SH-SY5Y (cell line): ENCODE measurements around the gene SLX9.

Source experiments
- GATA2 ChIP-seq: IDR thresholded peaks from 2 replicates; pipeline ENCODE4 v1.6.1; 2011; ENCODE audit warnings: mild to moderate bottlenecking, low read depth, low read length
- GATA3 ChIP-seq: IDR thresholded peaks from 2 replicates; pipeline ENCODE4 v1.6.1; 2011; ENCODE audit warnings: low read depth, mild to moderate bottlenecking, low read length, moderate library complexity

DNA sequence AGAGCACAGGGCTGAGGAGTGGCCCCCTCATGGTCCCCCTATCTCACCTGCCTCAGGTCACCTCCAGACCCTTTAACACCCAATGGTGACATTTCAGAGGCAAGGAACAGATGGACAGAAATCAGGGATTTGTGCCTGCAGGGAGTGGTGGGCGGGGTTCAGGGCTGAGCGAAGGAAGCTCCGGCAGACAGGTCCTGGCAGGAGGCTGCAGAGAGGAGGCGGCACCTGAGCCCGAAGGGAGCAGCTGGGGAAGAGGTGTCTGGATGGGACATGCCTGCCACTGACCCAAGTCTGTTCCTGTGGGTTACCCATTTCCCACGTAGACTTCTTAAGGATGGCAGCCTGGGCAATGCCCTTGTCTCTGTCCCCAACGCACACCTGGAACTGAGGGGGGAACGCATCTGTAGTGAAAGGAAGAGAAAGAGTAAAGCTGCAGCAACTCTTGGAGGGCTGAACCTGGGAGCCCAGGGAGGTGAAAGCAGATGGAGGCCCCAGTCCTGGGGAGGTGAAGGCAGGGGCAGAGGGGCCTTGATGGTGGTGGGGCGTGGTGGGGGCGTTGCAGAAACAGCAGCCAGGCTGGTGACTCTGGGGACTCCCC lies 72.9 kb downstream of the SLX9 start:
- TF ChIP-seq GATA3 (no peak), GATA2 (no peak)
